HepG2 (cell line): Measurements from ENCODE around the gene TLL2. TPM values are rescaled to one million over a fixed set of nuclear protein-coding genes. Genes with fewer than 3 reads are reported as not detected.

Experiments
- ATAC-seq: fragments of 200-7000 bp; cut with Tn5 transposase; 3 replicates; pipeline ENCODE4 v1.9.1; 2020; ENCODE audit warnings: mild to moderate bottlenecking, moderate library complexity
- BruUV-seq: library from RNA; stranded (reverse); fragments of 400-500 nt; replicated peaks from 2 replicates; lab custom pipeline; 2021; lab: Mats Ljungman, UMichigan
- CTCF ChIA-PET: fragments of 300-600 bp; formaldehyde crosslinking; extraction: SDS; loops from one replicate; lab custom pipeline; 2021; ENCODE audit warnings: low total read pairs, inconsistent platforms, low intra/inter-chr PET ratio; lab: Yijun Ruan, JAX
- POLR2A ChIA-PET: fragments of 350-600 bp; sonication (Branson Sonifier 250); formaldehyde crosslinking; loops from one replicate; lab custom pipeline; 2020; ENCODE audit warnings: antibody characterized with exemption, inconsistent platforms; lab: Yijun Ruan, JAX
- DNase-seq: peaks from one replicate; pipeline ENCODE4 v3.0.0-alpha.2; 2015; ENCODE audit warnings: low spot score
- FAIRE-seq: peaks from 3 replicates; lab custom pipeline; 2011; peaks lifted over from hg19 to GRCh38; lab: Jason Lieb, UNC
- H2AFZ ChIP-seq: one replicate; pipeline ENCODE4 v1.6.1; 2011; ENCODE audit warnings: low read length, inconsistent platforms
- H3K27ac ChIP-seq: fragments of 300-600 bp; 3 replicates; pipeline ENCODE4 v1.8.0; 2011; ENCODE audit warnings: mixed run types, mild to moderate bottlenecking, mixed read lengths, low read length, inconsistent platforms; ENCODE audit not compliant: insufficient read depth; ENCODE audit errors: extremely low read length
- H3K27me3 ChIP-seq, 2 experiments: fragments of 200-600 bp in 1 of 2; 2 replicates in 1 of 2; 3 replicates in 1 of 2; pipeline versions ENCODE4 v1.6.0 to v1.8.0; 2011; ENCODE audit warnings: low read length in 2 of 2, mild to moderate bottlenecking in 2 of 2, moderate library complexity in 2 of 2, inconsistent platforms in 1 of 2; ENCODE audit not compliant: insufficient read depth in 2 of 2, control insufficient read depth in 1 of 2
- H3K36me3 ChIP-seq, 2 experiments: fragments of 200-600 bp in 1 of 2; replicated peaks in 1 of 2; 2 replicates in 1 of 2; 3 replicates in 1 of 2; pipeline versions ENCODE4 v1.5.1 to v1.8.0; 2011; ENCODE audit warnings: low read length in 2 of 2, inconsistent platforms in 1 of 2; ENCODE audit not compliant: insufficient read depth in 2 of 2, control insufficient read depth in 1 of 2
- H3K4me1 ChIP-seq: 2 replicates; pipeline ENCODE4 v1.5.1; 2012; ENCODE audit warnings: low read length, inconsistent platforms; ENCODE audit not compliant: insufficient read depth
- H3K4me2 ChIP-seq: 2 replicates; pipeline ENCODE4 v1.6.0; 2011; ENCODE audit warnings: low read depth, low read length, inconsistent platforms
- H3K4me3 ChIP-seq, 3 experiments: fragments of 200-600 bp in 1 of 3; sonication (generic), shearing (Covaris generic) in 1 of 3; replicated peaks in 1 of 3; 2 replicates each; pipeline ENCODE4 v1.5.1; 2011 to 2016; ENCODE audit warnings: low read length in 3 of 3, inconsistent platforms in 2 of 3, low read depth in 2 of 3, mild to moderate bottlenecking in 2 of 3, control low read depth in 1 of 3, mixed read lengths in 1 of 3; ENCODE audit not compliant: insufficient read depth in 1 of 3
- H3K79me2 ChIP-seq: one replicate; pipeline ENCODE4 v1.6.1; 2011; ENCODE audit warnings: low read length, inconsistent platforms; ENCODE audit not compliant: insufficient read depth
- H3K9ac ChIP-seq: 2 replicates; pipeline ENCODE4 v1.6.0; 2011; ENCODE audit warnings: mild to moderate bottlenecking, low read depth, low read length, inconsistent platforms; ENCODE audit not compliant: insufficient read depth
- H3K9me3 ChIP-seq: 2 replicates; pipeline ENCODE4 v1.5.1; 2012; ENCODE audit warnings: mild to moderate bottlenecking, low read length
- H4K20me1 ChIP-seq: 2 replicates; pipeline ENCODE4 v1.6.0; 2011; ENCODE audit warnings: inconsistent platforms, mild to moderate bottlenecking, low read length, moderate library complexity; ENCODE audit not compliant: insufficient read depth
- ETV5 ChIP-seq: IDR thresholded peaks from 2 replicates; pipeline ENCODE4 v1.6.1; 2018; ENCODE audit warnings: missing biosample characterization, missing genetic modification reagents, inconsistent platforms, borderline replicate concordance
- GATAD1 ChIP-seq: IDR thresholded peaks from 2 replicates; pipeline ENCODE4 v1.6.1; 2016; ENCODE audit warnings: missing genetic modification reagents, missing compliant biosample characterization
- KAT8 ChIP-seq: IDR thresholded peaks from 2 replicates; pipeline ENCODE4 v1.6.1; 2016; ENCODE audit warnings: missing genetic modification reagents, missing compliant biosample characterization
- STAT6 ChIP-seq: sonication (generic); formaldehyde crosslinking; IDR thresholded peaks from 2 replicates; pipeline ENCODE4 v1.4.0; 2020; ENCODE audit warnings: missing genetic modification reagents, mild to moderate bottlenecking, borderline replicate concordance
- USF2 ChIP-seq, 2 experiments: sonication (generic) in 1 of 2; formaldehyde crosslinking in 1 of 2; IDR thresholded peaks; 2 replicates each; pipeline versions ENCODE4 v1.5.1 to v1.6.1; 2011 to 2020; ENCODE audit warnings: borderline replicate concordance in 1 of 2, low read depth in 1 of 2, low read length in 1 of 2, mild to moderate bottlenecking in 1 of 2, missing genetic modification reagents in 1 of 2, moderate library complexity in 1 of 2
- ZNF224 ChIP-seq: sonication (generic); formaldehyde crosslinking; IDR thresholded peaks from 2 replicates; pipeline ENCODE4 v1.5.0; 2020; ENCODE audit warnings: mild to moderate bottlenecking, missing genetic modification reagents
- ZNF543 ChIP-seq: sonication (generic); formaldehyde crosslinking; IDR thresholded peaks from 2 replicates; pipeline ENCODE4 v1.4.0; 2020; ENCODE audit warnings: mild to moderate bottlenecking, missing genetic modification reagents
- ZNF558 ChIP-seq: sonication (generic); formaldehyde crosslinking; IDR thresholded peaks from 2 replicates; pipeline ENCODE4 v1.9.0; 2022; ENCODE audit warnings: mild to moderate bottlenecking, missing genetic modification reagents, borderline replicate concordance
- ZNF569 ChIP-seq: sonication (generic); formaldehyde crosslinking; IDR thresholded peaks from 2 replicates; pipeline ENCODE4 v1.5.0; 2020; ENCODE audit warnings: mild to moderate bottlenecking, missing genetic modification reagents, moderate library complexity, borderline replicate concordance
- WGBS: methylation state at CpG from one replicate; pipeline ENCODE4 v1.1.6; 2017; ENCODE audit warnings: low lambda C conversion rate; 5-methylcytosine and 5-hydroxymethylcytosine counted together
- in situ Hi-C: cut with HindIII; loops from 2 replicates; pipeline ENCODE4 v1.10.0; 2017; ENCODE audit warnings: low pct_unique_long_range_greater_than_20kb; ENCODE audit not compliant: extremely low pct_ligation_motif_present
- intact Hi-C: fragments of 100-400 bp; cut with micrococcal nuclease; formaldehyde crosslinking; loops from one replicate; pipeline ENCODE4 v1.10.0; 2022; ENCODE audit not compliant: unreplicated experiment
- polyA plus RNA-seq, 8 experiments: library from polyadenylated mRNA; depleted of rRNA in 3 of 8; stranded (reverse) in 7 of 8; unstranded in 1 of 8; fragments of >200 nt; fragmentation: Illumina TruSeq in 4 of 8; extraction: Trizol in 4 of 8; gene quantifications; 2 replicates each; pipeline versions ENCODE4 v1.2.1 to v1.2.3, GENCODE V29; 2011 to 2016; ENCODE audit warnings: low read depth in 4 of 8, missing spikeins in 1 of 8, mixed read lengths in 1 of 8; ENCODE audit not compliant: insufficient read depth in 1 of 8
- total RNA-seq, 5 experiments: library from RNA; depleted of rRNA; stranded (reverse); fragments of >200 nt; fragmentation: Illumina TruSeq; extraction: Trizol; gene quantifications; 2 replicates each; pipeline ENCODE4 v1.2.3, GENCODE V29; 2016; ENCODE audit warnings: low read depth in 1 of 5
- TF ChIP-seq, protein P1 (sequence below): IDR thresholded peaks from 2 replicates; pipeline ENCODE4 v1.6.1; 2016

The TLL2 gene
- total and polyA plus RNA-seq, 2 of the 13 experiments (the other 11 are each of a cell fraction or from before 2014, with no cell fraction given): 0.09 TPM; not detected in 1

DNA sequence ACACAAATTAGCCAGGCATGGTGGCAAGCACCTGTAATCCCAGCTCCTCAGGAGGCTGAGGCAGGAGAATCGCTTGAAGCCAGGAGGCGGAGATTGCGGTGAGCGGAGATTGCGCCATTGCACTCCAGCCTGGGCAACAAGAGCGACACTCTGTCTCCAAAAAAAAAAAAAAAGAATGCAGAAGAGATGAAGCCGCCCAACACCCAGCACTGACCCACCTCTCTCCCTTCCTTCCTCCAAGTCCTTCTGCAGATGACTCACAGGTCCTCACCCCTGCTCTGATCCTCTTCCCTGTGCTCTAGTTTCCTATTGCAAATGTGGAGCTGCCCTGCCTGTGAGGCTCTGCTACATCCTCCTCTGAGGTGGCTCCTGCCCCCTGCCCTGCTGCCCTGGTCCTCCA lies 132.9 kb downstream of the TLL2 start:
- no peak for FAIRE-seq
- 69% methylated on average over 7 of the region's 7 CpGs for WGBS
- Histone ChIP-seq H3K9ac (no peak overlapping the region), H4K20me1 (no peaks in the 10 kb centered on the region), H3K27ac (no peak overlapping the region), H2AFZ (no peak overlapping the region), H3K79me2 (no peaks in the 10 kb centered on the region), H3K4me3 (no peak overlapping the region), H3K27me3 (peaks cover 2 to 31% of the 10 kb centered on the region in 2 experiments; a peak in 3 of 5 replicates), H3K36me3 (no peaks in the 10 kb centered on the region), H3K9me3 (no peaks in the 10 kb centered on the region), H3K4me2 (no peak overlapping the region), H3K4me1 (peaks cover under 1% of the 10 kb centered on the region; the same call in 1 of the 2 replicates)
- CTCF ChIA-PET: no interaction called here
- intact Hi-C loops: no loop called here
- no peak for DNase-seq
- no TSS peak for BruUV-seq
- in situ Hi-C loops: no loop called here
- POLR2A ChIA-PET: no interaction called here
- no peak for TF ChIP-seq STAT6 (CRISPR knock-in tag)
- ATAC-seq: no peak

DNA sequence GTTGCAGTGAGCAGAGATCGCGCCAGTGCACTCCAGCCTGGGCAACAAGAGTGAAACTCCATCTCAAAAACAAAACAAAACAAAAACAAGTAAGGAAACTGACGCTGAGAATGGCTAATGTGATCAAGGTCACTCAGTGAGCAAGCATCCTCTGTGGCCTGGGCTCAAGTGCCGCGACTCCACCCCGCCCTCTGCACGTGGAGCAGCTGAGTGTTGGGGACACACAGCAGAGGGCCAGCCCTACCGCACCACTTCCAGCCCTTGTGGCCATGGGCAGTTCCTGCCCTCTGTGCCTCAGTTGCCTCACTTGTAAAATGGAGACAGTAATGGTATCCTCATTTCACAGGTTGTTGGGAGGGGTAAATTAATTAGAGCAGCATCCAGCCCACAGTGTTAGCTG lies 134.0 kb downstream of the TLL2 start:
- intact Hi-C loops (loop anchor here (5.0 kb wide), 1 partner anchor 133 kb away; the partner anchor contains the start of gene TLL2), in situ Hi-C loops (no loop called here)
- Histone ChIP-seq H3K36me3 (no peaks in the 10 kb centered on the region), H3K27ac (no peak overlapping the region), H4K20me1 (no peaks in the 10 kb centered on the region), H3K79me2 (no peaks in the 10 kb centered on the region), H3K9me3 (no peaks in the 10 kb centered on the region), H2AFZ (no peak overlapping the region), H3K4me3 (no peak overlapping the region), H3K27me3 (peaks cover 2 to 22% of the 10 kb centered on the region in 2 experiments; a peak in 3 of 5 replicates), H3K4me1 (peaks cover 10% of the 10 kb centered on the region), H3K4me2 (no peak overlapping the region), H3K9ac (no peak overlapping the region)
- ChIA-PET POLR2A (no interaction called here), CTCF (no interaction called here)
- DNase-seq: no peak
- no TSS peak for BruUV-seq
- no peak for FAIRE-seq
- 56% methylated on average over 3 of the region's 8 CpGs for WGBS
- TF ChIP-seq ZNF569 (no peak), ETV5 (CRISPR knock-in tag) (no peak), USF2 (IDR thresholded peaks at IDR 0.05; ENCODE audit: low read depth, low read length) (no peak), USF2 (CRISPR knock-in tag; IDR thresholded peaks at IDR 0.05; ENCODE audit: borderline replicate concordance) (no peak), ZNF543 (no peak), GATAD1 (no peak), KAT8 (CRISPR knock-in tag) (no peak), ZNF224 (CRISPR knock-in tag) (no peak), ZNF558 (CRISPR knock-in tag) (no peak)
- TF ChIP-seq, protein P1, sequence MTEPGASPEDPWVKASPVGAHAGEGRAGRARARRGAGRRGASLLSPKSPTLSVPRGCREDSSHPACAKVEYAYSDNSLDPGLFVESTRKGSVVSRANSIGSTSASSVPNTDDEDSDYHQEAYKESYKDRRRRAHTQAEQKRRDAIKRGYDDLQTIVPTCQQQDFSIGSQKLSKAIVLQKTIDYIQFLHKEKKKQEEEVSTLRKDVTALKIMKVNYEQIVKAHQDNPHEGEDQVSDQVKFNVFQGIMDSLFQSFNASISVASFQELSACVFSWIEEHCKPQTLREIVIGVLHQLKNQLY (CRISPR knock-in tag): no peak
- ATAC-seq: no peak
